ENCODE results near the gene BRMS1L. TPM values are rescaled to one million over a fixed set of nuclear protein-coding genes. Genes with fewer than 3 reads are reported as not detected.
"Not testable (repeated sequence)": the region's sequence is repeated elsewhere in the genome, so short reads cannot be mapped to it uniquely, and the experiment has no call there.

Gene BRMS1L
- total and polyA plus RNA-seq, 2 of the 13 experiments (the other 11 are each of a cell fraction or from before 2014, with no cell fraction given) = 21.1 to 23.8 TPM

DNA sequence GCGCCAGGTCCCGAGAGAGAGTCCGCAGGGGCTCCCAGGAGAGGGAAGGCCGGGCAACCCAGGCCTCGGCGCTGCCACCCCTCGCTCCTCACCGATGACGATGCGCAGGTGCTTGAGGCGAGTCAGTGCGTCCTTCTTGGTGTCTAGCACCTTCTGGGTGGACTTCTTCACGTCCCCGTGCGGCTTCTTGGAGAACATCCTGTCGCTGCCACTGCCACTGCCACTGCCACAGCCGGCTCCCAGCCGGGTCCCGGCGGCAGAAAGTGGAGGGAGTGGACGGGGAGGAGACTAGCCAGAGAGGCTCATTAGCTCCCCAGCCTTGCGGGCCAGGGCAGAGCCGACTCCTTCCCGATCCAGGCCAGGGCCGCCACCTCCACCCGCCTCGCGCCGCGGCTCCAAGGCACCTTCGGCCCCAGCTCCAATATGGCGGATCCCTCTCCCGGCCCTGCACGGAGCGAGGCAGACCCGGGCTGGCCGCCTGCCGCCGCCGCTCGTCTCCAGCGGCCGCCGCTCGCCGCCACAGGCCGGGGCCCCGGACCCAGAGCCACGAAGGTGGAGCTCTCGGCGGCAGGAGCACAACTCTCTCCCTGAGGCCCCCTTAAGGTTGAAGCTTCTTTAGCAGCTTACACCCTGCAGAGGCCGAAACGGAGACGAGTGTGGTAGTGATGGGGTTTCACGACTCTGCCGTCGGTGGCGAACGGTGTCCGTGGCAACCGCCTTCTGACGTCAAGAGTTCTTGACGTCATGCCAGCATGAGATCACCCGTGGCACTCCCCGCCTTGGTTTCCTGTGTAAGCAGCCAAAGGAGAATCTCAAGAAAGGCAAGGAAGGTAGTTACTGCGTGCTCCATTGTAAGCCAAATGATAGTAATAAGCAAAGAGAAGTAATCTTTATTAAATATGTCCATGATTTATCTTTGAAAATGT lies 17.2 kb upstream of the BRMS1L start, which contains the start of gene RALGAPA1 (continued):
- peak; percentile 87; the same call in 1 of the 2 replicates for TF ChIP-seq ZBTB8A (CRISPR knock-in tag; IDR thresholded peaks at IDR 0.05; ENCODE audit: borderline replicate concordance, low read depth)
- TF ChIP-seq NKX3-1 (CRISPR knock-in tag; IDR thresholded peaks at IDR 0.05) = peak; percentile 81
- peak; percentile 64; the same call in 1 of the 2 replicates for TF ChIP-seq SNAI1 (CRISPR knock-in tag; IDR thresholded peaks at IDR 0.05; ENCODE audit: borderline replicate concordance)
- TF ChIP-seq, protein P1, sequence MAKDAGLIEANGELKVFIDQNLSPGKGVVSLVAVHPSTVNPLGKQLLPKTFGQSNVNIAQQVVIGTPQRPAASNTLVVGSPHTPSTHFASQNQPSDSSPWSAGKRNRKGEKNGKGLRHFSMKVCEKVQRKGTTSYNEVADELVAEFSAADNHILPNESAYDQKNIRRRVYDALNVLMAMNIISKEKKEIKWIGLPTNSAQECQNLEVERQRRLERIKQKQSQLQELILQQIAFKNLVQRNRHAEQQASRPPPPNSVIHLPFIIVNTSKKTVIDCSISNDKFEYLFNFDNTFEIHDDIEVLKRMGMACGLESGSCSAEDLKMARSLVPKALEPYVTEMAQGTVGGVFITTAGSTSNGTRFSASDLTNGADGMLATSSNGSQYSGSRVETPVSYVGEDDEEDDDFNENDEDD (CRISPR knock-in tag; IDR thresholded peaks at IDR 0.05; ENCODE audit: borderline replicate concordance) = peak; percentile 47; the same call in 1 of the 2 replicates
- TF ChIP-seq MIER2 (CRISPR knock-in tag; IDR thresholded peaks at IDR 0.05) = peak; percentile 60; the same call in 1 of the 2 replicates
- 0 out of 2 replicates have a peak, but pooled peaks have one; percentile 60 for TF ChIP-seq GPN1 (CRISPR knock-in tag; IDR thresholded peaks at IDR 0.05; ENCODE audit: borderline replicate concordance)
- TF ChIP-seq, protein P2, sequence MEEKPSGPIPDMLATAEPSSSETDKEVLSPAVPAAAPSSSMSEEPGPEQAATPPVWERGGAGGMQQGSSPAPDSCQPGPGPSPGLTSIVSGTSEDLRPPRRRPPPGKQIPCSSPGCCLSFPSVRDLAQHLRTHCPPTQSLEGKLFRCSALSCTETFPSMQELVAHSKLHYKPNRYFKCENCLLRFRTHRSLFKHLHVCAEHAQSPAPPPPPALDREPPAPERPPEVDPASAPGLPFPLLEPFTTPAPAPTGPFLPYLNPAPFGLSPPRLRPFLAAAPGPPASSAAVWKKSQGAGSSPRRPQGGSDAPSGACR (CRISPR knock-in tag; IDR thresholded peaks at IDR 0.05) = peak; percentile 98
- peak; percentile 94 for TF ChIP-seq ZNF205 (CRISPR knock-in tag; IDR thresholded peaks at IDR 0.05)
- TF ChIP-seq, protein P3, sequence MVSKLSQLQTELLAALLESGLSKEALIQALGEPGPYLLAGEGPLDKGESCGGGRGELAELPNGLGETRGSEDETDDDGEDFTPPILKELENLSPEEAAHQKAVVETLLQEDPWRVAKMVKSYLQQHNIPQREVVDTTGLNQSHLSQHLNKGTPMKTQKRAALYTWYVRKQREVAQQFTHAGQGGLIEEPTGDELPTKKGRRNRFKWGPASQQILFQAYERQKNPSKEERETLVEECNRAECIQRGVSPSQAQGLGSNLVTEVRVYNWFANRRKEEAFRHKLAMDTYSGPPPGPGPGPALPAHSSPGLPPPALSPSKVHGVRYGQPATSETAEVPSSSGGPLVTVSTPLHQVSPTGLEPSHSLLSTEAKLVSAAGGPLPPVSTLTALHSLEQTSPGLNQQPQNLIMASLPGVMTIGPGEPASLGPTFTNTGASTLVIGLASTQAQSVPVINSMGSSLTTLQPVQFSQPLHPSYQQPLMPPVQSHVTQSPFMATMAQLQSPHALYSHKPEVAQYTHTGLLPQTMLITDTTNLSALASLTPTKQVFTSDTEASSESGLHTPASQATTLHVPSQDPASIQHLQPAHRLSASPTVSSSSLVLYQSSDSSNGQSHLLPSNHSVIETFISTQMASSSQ (IDR thresholded peaks at IDR 0.05; ENCODE audit: low read depth) = not testable (repeated sequence)
- TF ChIP-seq, protein P3 (CRISPR knock-in tag; IDR thresholded peaks at IDR 0.05; ENCODE audit: borderline replicate concordance) = peak; percentile 72; the same call in 1 of the 2 replicates
- TF ChIP-seq, protein P4, sequence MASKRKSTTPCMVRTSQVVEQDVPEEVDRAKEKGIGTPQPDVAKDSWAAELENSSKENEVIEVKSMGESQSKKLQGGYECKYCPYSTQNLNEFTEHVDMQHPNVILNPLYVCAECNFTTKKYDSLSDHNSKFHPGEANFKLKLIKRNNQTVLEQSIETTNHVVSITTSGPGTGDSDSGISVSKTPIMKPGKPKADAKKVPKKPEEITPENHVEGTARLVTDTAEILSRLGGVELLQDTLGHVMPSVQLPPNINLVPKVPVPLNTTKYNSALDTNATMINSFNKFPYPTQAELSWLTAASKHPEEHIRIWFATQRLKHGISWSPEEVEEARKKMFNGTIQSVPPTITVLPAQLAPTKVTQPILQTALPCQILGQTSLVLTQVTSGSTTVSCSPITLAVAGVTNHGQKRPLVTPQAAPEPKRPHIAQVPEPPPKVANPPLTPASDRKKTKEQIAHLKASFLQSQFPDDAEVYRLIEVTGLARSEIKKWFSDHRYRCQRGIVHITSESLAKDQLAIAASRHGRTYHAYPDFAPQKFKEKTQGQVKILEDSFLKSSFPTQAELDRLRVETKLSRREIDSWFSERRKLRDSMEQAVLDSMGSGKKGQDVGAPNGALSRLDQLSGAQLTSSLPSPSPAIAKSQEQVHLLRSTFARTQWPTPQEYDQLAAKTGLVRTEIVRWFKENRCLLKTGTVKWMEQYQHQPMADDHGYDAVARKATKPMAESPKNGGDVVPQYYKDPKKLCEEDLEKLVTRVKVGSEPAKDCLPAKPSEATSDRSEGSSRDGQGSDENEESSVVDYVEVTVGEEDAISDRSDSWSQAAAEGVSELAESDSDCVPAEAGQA (IDR thresholded peaks at IDR 0.05; ENCODE audit: low read depth) = peak; percentile 100
- TF ChIP-seq, protein P4 (CRISPR knock-in tag; IDR thresholded peaks at IDR 0.05; ENCODE audit: borderline replicate concordance) = peak; percentile 92; the same call in 1 of the 2 replicates
- peak; percentile 97; the same call in 1 of the 2 replicates for TF ChIP-seq ZNF761 (CRISPR knock-in tag; conservative IDR thresholded peaks at IDR 0.05)

Data from HepG2 (cell line).